H4 (cell line): Measurements from ENCODE around the gene KCNJ16. TPM values are rescaled to one million over a fixed set of nuclear protein-coding genes. Genes with fewer than 3 reads are reported as not detected.

ENCODE experiments used
- DNase-seq: peaks from one replicate; pipeline ENCODE4 v3.0.0-alpha.2; 2015; ENCODE audit warnings: low spot score
- total RNA-seq: library from RNA; depleted of rRNA; stranded (reverse); fragments of >200 nt; shearing (Covaris generic); gene quantifications from 2 replicates; pipeline ENCODE4 v1.2.3, GENCODE V29; 2014

The KCNJ16 gene
- total RNA-seq, 1 experiment from 2014 or later: not detected

DNA sequence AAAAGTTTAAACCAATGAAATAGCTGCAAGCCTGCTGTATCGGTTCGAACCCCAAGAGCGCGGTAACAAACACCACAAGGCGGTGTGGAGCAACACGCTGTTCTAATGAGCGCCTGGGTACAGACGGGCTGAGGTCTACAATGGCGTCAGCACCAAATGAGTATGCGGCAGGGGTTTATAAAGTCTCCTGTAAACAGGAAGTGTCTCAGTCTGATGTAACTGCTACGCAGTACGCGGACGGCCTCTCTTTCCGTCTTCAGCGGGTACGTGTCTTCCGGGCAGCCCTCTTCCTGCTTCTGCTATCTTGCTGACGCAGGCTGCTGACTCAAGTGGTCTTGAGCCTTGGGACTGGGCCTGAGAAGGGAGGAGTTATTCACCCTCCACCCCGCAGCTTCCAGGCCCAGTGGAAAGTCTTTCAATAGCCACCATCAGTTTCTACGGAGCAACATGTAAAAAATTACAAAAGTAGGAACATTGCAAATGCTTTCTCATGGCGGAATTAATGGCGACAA lies 53.8 kb downstream of the KCNJ16 start:
- DNase-seq: no peak

- DNase-seq: no peak
Measured at GRCh38 chr17:70130289-70130688, 55.3 kb downstream of the KCNJ16 start.

- DNase-seq: no peak
Measured at GRCh38 chr17:70132505-70132904, 57.5 kb downstream of the KCNJ16 start.

DNA sequence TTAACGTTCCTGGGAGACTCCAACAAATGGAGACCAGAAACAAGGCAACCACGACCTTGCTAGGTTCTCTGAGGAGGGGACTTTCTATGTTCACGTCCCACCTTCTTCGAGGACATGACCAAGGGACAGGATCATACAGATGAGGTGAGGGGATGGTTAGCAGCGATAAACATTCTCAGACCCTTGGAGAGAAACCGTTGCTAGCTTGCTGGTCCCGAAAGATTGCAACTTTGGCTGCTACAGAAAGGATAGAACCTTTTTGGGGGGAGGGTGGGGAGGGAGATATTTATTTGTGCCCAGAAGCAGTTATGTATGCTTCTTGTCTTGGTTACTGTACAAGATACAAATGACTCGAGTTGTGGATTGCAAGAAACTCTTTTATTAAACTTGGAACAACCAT lies 59.0 kb downstream of the KCNJ16 start:
- no peak for DNase-seq

- DNase-seq: no peak
Measured at GRCh38 chr17:70134777-70135176, 59.8 kb downstream of the KCNJ16 start.

DNA sequence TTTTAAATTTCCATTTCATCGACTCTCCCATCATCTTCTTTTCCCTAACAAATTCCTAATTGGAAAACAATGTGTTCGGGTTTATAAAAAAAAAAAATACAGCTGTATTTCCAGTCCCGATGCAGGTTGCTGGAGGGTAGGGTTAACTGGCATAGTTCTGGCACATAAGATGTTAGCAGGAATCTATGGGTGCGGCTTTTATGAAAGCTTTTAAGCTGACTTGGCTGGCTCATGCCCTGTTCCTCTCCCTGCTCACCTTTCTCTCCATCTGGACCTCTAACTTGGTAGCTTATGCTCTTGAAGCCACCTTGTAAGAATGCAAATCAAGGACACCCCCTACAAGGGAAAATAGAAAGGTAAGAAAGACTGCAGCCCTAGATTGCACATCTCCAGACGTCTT lies 61.1 kb downstream of the KCNJ16 start:
- no peak for DNase-seq

DNA sequence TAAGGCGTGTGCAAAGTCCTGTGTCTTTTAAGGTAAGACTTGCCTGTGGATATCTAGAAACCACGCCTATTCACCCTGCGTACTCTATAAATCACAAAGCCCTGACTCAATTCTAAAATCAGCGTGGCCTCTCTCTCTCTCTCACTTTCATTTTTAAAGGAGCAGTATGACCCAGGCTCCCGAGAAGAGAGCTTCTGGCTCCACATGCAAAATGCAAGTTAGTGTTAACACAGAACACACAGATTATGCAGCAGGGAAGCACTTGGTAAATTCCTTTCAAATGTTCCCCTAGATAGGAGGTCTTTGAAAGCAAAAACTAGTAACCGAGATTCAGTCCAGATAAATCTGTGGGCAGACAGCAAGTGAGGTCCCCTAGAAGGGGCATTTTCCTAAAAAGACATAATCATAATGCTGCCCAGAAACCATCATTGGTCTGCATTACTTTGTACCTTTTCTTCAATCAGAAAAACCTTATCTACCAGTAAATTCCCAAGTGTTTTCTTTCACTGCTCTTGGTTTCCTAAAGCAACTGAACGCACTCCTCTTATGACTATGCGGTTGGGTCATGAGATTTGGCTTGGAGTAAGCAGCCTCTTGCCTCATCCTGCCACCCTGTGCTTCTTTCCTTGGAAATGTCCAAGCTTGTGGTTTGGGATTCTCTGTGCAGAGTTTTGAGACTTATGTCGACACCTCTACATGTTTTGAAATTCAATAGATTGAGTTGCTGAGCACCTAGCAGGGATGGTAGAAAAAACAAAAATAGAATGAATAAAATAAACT lies 62.6 kb downstream of the KCNJ16 start:
- DNase-seq: peak; percentile 89

DNA sequence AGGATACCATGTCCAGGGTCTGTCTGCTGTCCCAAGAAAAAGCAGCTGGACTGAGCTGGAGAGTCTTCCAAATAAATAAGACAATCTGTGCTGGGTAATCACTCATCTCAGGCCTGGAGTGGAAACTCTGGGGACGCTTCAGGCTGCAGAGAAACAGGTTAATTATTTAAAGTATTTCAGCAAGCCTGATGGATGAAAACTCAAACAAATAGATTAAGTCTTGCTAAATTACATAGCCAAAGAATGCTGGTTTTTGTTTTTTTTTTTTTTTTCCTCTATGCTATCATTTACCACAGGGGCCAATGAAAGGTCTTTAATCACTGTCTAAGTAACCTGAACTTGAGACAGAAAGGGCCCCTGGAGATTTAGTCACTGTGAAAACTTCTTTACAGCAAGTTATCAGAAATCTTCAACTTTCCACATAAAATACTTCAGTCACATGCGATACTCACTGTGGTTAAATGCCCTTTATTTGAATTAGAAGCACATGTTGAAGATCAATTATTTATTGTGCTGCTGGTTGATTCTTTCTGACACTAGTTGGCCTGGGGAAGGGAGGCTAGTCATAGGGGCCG lies 63.4 kb downstream of the KCNJ16 start:
- no peak for DNase-seq

DNA sequence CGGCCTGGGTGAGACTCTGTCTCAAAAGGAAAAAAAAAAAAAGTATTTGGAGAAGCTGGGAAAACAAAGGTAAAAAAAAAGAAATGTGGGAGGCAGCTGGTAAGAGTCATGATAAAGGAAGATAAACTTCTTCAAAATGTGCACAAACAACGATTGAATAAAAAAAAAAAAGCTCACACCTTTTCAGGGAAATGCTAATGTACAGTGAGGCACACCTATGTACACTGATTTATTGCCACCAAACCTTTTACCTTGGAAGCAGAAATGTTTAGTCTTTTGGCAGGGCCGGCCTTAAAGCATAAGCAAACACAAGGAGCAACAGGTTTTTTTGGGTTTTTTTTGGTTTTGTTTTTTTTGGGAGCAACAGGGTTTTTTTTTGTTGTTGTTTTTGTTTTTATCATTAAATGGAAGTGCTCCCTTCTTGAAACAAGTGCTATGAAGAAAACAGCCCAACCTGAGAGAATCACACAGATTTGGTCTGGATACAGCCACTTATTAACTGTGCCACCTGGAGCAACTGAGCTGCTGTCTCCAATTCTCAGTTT lies 64.5 kb downstream of the KCNJ16 start:
- no peak for DNase-seq

- peak; percentile 43 for DNase-seq
Measured at GRCh38 chr17:70144260-70144846, 69.3 kb downstream of the KCNJ16 start.

DNA sequence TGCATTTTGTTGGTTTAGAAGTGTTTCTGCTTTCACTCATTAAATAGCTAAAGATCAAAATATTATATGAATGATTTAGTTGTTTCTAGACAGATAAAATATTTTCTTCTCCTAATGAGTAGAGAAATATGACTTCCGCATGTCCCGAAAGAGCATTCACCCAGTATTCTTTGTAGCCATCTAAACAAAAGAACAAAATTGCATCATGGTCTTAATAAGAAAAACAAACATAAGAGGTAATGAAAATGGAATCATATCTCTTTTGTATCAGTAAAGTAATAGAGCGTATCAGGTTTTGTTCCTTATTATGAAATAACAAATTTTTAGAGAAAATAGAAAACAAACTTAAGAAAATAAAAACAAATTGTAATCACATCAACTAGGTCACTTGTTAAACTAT lies 78.2 kb downstream of the KCNJ16 start:
- no peak for DNase-seq

DNA sequence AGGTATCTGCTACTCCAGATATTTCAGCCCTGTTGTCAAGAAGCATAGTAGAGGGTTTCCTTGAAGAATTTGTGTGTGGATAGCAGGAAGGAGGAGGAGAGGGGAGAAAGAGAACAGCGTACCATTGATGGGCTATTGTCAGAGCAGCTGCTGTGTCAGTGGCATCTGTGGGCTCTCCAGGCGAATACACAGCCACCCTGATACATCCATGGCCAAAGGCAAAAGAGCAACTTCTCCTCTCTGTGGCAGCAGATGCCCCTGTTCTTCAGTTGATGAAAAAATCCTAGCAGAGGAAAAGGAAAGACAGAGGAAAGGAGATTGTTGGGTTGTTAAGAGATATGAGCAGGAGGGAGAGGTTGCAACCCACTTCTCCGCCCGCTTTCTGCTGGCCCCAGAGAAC lies 82.1 kb downstream of the KCNJ16 start:
- no peak for DNase-seq

DNA sequence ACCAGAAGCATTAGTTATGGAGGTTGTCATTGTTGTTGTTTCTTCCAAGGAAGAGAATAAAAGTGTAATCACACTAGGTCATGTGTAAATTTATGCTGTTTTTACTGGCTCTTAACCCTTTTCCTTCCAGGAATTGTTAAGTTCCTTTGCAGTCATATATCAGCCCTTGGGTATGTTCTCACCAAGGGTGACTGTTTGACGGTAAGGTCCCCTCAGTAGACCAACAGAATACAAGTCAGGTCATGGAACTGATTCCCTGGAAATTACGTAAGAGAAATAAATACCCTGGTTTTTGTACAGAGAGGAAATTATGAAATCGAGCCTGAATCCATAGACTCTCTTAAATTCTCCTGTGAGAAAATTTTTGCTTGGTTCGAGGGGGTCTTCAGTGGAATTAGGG lies 83.2 kb downstream of the KCNJ16 start:
- DNase-seq: no peak

DNA sequence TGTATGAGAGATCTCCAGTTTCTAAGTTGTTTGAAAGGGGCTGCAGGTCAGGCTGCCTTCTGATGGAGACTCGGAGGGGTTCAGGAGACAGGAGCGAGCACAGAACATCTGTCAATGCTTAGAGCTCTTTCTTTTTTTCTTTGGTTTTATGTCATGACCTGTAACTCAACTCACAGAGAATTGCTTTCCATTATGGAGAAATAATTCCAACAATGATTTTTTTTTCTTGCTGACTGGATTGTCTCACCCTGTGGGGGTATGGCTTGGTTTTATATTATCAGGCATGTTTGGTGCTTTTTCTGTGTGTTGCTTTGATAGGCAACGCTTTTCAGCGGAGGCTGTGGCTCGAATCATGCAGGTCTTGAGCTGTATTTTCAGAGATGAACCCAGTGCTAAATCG lies 83.6 kb downstream of the KCNJ16 start:
- no peak for DNase-seq

DNA sequence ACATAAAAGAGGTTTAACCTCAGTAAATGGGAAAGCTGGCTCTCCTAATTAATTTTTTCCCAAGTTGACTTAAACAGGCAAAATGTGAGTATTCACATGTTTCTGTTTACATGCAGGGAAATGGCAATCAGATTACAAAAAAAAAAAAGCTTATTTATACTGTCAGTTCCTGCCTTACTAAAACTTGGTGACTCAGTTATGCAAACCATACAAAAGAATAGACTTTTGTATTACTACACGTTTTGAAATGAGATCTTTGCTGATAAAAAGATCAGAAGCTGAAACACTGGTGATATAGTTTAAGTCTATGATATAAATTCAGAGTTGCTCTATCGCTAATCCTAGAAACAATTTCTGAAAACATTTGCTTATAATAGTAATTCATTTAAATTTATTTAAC lies 85.0 kb downstream of the KCNJ16 start:
- no peak for DNase-seq

- DNase-seq: no peak
Measured at GRCh38 chr17:70161519-70161918, 86.5 kb downstream of the KCNJ16 start.

DNA sequence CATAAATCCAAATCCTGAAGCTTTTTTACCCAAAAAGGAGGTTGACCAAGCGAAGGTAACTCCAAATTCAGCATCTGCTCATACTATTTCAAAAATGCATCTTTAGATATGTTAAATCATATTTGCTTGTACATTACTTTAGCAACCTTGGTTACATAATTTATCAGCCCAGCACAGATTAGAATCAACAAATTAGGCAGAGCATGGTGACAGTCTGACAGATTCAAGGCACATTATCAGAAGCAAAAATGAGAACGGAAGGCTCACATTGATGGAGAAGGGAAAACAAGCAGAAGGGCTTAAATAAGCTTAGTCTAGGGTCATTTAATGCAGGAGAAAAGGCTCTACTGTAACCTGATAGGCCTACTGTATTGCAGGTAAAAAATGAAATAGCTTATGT lies 90.4 kb downstream of the KCNJ16 start:
- no peak for DNase-seq

DNA sequence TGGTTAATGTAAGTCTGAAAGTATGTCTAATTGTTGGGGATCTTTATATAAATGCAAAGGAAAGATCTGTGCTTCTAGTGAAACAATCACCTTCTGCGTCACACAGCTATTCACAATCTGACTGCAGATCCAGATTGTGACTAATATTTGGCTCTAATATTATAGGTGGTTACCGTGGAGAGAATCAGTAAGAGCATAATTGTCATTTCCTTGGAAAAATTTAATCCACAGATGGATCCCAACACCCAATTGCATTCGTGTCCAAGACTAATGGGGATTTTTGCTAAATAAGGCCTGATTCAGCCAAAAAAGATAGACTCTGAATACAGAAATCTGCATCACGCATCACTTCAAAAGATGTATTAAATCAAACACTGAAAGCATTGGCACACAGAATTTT lies 91.6 kb downstream of the KCNJ16 start:
- DNase-seq: no peak

DNA sequence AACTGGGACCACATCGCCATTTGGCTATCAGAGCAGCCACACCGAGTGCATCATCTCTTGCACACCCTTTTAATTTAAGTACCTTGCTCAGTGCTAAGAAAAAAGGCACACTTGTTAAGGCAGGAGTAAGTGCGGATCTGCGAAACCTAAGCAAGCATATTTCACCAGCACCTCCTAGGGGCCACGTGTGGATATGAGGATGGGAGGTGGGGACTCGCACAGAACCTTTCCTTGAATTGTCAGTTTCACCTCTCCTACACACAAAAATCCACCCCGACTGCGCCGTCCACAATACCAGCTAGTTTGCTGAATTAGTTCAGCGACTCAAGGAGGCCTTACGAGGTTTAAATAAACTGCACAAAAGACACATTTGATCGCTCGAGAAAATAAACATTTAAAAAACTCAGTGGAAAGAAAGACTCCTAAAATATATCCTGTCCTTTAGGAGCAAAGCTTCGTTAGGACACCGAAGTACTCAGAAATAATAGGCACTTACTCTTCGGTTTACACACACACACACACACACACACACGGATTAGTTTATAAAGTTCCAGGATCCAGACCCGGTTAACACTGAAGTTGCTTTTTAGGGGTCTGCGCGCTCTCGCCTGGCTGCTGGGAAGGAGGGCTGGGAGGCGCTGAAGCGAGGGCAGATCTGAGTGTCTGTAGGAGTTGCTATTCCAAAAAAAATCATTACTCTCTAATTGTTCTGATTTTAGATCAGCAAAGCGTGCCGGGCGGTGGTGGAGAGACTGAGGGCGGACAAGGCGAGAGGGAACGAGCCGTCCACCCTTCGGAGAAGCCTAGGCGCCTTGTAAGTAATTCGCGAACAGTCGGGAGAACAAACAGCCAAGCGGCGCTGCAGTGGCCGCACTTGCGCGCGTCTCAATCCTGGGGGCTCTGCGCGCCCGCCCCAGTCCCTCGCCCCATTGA lies 93.3 kb downstream of the KCNJ16 start:
- peak; percentile 36 for DNase-seq

DNA sequence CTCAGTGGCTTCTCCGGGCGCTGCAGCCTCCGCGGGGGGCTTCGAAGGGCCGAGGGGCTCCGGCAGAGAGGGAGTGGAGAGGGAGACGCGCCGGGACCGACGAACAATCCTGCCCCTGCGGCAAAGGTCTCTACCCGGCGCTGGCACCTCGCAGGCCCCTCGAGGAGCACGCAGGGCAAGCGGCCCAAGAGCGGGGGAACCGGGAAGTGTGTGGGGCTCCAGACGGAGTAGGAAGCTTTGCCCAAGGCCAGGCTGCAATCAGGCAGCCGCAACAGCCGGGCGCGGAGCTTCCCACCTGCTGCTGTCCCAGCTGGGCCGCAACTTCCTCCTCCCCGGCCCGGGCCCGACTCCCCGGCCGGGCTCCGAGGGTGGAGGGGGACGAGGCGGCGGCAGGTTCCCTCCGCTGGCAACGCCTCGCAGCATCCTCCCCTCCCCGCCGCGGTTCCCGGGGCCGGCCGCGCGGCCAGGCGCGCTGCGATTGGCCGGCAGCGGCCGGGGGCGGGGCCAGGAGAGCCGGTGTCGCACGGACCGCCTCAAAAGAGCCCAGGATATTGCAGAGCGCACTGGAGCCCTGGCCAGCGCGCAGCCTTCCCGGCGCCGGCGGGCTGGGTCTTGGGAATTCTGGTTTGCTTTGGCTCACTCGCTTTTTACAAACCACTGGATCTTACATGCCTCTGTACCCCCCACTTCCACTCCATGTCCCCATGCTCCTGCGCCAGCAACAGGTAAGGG lies 94.1 kb downstream of the KCNJ16 start, which contains the start of gene KCNJ2:
Gene KCNJ2 (plus strand): TSS at position 556 of the 732 bp plus-strand sequence. CDS start 5,508 bp downstream, outside the sequence.
- DNase-seq: peak; percentile 65
